ENCODE measurements around the gene ERBB4.

DNA sequence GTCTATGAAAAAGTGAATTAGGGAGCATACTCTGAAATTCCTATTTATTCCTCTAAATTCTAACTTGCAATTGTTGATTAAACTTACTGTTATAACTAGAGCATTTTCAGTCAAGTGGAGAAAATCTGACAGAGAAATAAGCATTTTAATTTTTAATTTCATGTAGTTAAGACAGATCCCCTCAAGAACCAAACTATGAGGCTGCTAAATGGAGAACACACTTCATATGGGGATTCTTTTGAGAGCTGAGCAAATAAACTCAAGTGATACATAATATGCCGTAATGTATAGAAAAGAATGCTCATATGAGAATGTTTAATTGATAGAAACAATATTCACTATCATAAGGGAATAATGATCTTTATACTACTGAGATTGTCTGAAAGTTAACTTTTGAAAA lies 340.8 kb downstream of the ERBB4 start:
- TF ChIP-seq CTCF (IDR thresholded peaks at IDR 0.05) (no peak), POLR2A (IDR thresholded peaks at IDR 0.05) (no peak)

Measured in lower leg skin (tissue), 3 donors.